Stimulated activated CD8-positive, alpha-beta memory T cell treated with anti-CD3 and anti-CD28 coated beads, Interleukin-12 subunit alpha, Interleukin-12 subunit beta, amount 100 ng/mL, for 24 hours (primary cell): ENCODE measurements around the gene LMTK3.
A peak's percentile ranks its signal among the peaks of the same experiment; 100 is the strongest.

Source experiments
- DNase-seq: peaks from one replicate; pipeline ENCODE4 v3.0.0-alpha.2; 2020; ENCODE audit errors: extremely low read depth

The LMTK3 gene

GRCh38 chr19:48445606-48446481, 65.8 kb downstream of the LMTK3 start, which contains the start of gene GRWD1:
Gene GRWD1 (plus strand): TSS chr19:48445983. CDS start chr19:48446006, 23 bp downstream.
- DNase-seq, result peak; percentile 86

GRCh38 chr19:48445256-48445605, 66.4 kb downstream of the LMTK3 start:
- no peak for DNase-seq

GRCh38 chr19:48444936-48445200, 66.8 kb downstream of the LMTK3 start:
- no peak for DNase-seq

DNA sequence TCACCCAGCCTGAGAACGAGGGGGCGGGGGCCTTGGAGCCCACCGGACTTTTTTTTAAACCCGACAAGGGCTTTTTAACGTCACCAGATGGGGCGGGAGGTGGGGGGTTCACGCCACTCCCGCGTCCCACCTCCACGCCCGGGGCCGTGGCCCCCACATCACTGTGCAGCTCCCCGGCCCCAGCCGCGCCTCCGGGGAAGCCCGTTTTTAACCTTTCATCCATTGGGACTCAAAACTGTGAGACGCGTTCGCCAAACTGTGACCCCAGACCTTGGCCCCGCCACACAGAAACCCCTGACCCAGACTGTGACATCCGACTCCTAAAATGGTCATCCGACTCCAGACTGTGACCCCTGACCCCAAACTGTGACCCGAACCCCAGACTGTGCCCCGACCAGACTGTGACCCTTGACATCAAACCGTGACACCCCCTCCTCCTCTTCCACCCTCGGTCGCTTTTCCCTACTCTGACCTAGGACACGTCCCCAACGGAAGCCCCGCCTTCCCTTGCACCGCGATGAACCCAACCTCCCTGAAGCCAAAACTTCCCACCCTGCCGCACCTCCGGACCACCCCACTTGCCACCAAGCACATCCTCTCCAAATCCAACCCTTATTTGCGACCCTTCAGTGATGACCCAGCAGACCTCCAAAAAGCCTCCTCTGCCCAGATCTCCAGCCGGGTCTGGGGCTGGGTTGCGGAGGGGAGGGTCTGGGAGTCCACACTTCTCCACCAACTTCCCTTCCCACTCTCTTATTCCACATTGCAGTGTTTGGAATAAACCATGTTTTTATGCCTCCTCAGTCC, 67.3 kb downstream of the LMTK3 start:
- no peak for DNase-seq

DNA sequence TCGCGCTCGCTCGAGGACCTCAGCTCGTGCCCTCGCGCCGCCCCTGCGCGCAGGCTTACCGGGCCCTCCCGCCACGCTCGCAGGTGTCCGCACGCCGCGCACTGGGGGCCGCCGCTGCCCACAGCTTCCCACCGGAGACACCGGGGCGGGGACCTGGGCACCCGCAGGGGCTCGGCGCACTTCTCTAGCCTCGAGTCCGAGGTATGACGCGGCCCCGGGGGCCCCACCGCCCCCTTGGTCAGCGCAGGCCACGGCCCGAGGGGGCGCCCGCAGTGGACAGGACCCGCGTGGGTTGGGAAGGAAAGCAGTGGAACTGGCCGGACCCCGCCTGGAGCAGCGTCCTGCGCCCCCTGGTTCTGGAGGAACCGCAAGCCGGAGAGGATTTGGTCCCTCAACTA, 67.9 kb downstream of the LMTK3 start:
- no peak for DNase-seq

GRCh38 chr19:48443256-48443655, 68.4 kb downstream of the LMTK3 start:
- no peak for DNase-seq

GRCh38 chr19:48442116-48443035, 69.3 kb downstream of the LMTK3 start:
- no peak for DNase-seq

DNA sequence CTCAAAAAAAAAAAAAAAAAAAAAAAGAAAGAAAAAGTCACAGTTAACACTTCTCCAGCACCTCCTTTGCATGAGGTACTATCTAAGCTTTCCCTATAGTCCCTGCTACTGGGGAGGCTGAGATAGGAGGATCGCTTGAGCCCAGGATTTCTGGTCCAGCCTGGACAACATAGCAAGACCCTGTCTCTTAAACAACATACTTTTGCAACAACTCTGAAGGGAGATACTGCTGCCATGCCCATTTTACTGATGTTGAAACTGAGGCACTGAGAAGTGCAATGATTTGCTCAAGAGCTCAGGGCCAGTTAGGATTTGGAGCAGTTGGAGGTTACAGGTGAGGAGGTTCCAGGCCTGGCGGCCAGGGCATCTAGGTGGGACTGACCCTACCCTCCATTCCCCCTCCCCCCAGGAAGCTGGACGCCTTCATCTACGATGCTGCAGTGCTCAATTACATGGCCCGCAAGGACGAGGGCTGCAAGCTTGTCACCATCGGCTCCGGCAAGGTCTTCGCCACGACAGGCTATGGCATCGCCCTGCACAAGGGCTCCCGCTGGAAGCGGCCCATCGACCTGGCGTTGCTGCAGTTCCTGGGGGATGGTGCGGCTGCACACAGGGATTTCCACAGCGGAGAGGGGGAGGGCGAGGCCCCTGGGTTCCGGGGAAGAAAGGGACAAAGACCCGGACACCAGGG, 70.1 kb downstream of the LMTK3 start:
- DNase-seq, result no peak

- no peak for DNase-seq
These were observed 75.0 kb downstream of the LMTK3 start for GRCh38 chr19:48436586-48436985.
